ENCODE results near the gene FAM120A.

GRCh38 chr9:93492327-93492726 is 40.8 kb downstream of the FAM120A start:
- TF ChIP-seq POLR2A (IDR thresholded peaks at IDR 0.05) = no peak
- TF ChIP-seq, protein P1, sequence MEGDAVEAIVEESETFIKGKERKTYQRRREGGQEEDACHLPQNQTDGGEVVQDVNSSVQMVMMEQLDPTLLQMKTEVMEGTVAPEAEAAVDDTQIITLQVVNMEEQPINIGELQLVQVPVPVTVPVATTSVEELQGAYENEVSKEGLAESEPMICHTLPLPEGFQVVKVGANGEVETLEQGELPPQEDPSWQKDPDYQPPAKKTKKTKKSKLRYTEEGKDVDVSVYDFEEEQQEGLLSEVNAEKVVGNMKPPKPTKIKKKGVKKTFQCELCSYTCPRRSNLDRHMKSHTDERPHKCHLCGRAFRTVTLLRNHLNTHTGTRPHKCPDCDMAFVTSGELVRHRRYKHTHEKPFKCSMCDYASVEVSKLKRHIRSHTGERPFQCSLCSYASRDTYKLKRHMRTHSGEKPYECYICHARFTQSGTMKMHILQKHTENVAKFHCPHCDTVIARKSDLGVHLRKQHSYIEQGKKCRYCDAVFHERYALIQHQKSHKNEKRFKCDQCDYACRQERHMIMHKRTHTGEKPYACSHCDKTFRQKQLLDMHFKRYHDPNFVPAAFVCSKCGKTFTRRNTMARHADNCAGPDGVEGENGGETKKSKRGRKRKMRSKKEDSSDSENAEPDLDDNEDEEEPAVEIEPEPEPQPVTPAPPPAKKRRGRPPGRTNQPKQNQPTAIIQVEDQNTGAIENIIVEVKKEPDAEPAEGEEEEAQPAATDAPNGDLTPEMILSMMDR (IDR thresholded peaks at IDR 0.05) = no peak

All from adrenal gland (tissue), 5 donors.